ENCODE measurements around the gene VTI1B.

DNA sequence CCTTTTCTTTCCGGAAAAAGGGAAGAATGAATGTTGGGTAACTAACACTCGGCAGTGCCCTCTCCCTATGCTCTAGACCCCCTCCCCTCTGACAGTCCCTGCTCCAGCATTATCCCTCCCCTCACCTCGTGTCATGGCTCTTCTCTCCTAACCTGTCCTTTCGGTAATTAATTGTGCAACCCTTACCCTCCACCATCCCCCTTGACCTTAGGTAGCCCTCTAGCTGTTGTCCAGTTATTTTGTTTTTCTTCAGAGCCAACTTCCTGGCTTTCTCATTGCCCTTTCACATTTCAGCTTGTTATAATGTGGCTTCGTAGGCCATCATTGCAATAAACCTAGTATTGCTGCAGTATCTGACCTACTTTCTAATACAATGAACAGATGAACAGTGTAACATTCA lies 43.5 kb downstream of the VTI1B start:
- no peak for TF ChIP-seq EZH2 (IDR thresholded peaks at IDR 0.05; ENCODE audit: low read length)
- TF ChIP-seq, protein P1, sequence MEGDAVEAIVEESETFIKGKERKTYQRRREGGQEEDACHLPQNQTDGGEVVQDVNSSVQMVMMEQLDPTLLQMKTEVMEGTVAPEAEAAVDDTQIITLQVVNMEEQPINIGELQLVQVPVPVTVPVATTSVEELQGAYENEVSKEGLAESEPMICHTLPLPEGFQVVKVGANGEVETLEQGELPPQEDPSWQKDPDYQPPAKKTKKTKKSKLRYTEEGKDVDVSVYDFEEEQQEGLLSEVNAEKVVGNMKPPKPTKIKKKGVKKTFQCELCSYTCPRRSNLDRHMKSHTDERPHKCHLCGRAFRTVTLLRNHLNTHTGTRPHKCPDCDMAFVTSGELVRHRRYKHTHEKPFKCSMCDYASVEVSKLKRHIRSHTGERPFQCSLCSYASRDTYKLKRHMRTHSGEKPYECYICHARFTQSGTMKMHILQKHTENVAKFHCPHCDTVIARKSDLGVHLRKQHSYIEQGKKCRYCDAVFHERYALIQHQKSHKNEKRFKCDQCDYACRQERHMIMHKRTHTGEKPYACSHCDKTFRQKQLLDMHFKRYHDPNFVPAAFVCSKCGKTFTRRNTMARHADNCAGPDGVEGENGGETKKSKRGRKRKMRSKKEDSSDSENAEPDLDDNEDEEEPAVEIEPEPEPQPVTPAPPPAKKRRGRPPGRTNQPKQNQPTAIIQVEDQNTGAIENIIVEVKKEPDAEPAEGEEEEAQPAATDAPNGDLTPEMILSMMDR (optimal IDR thresholded peaks at IDR 0.05 in 1 of 3, IDR thresholded peaks at IDR 0.05 in 1 of 3, conservative IDR thresholded peaks at IDR 0.05 in 1 of 3; ENCODE audit: extremely low read depth in 1 of 3, insufficient read depth in 2 of 3, low read length in 3 of 3) = no peak

Data from keratinocyte (primary cell).